GM21786 (cell line): ENCODE measurements around the gene SAMD7.
A peak's percentile ranks its signal among the peaks of the same experiment; 100 is the strongest.

Experiments used
- ATAC-seq: cut with Tn5 transposase; IDR thresholded peaks from one replicate; pipeline ENCODE4 v1.9.1; 2021; ENCODE audit not compliant: unreplicated experiment

SAMD7 gene, protein sequence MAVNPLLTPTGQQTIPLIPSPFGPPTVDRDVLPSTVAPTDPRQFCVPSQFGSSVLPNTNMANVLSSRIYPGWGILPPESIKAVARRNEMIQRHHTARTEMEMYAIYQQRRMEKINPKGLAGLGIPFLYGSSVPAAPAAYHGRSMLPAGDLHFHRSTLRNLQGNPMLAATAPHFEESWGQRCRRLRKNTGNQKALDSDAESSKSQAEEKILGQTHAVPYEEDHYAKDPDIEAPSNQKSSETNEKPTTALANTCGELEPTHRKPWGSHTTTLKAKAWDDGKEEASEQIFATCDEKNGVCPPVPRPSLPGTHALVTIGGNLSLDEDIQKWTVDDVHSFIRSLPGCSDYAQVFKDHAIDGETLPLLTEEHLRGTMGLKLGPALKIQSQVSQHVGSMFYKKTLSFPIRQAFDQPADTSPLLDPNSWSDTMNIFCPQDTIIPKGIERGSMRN

DNA sequence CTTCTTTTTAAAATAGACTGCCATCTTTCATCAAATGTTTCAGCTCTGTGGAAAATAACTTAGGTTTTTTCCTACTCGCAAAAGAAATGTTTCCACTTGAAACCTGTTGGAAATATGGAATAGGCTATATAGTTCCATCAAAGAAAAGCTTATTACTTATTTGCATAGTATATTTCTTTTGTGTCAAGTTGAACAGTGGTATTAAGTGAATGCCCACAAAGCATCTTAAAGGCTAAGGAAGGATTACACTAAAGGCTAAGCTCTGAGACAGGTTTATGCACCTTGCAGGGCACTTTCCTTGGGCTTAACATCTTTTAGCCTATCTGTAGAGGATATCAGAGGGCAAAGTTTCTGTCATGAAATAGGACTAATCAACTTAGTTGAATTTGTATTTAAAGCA lies at the start of gene SAMD7:
TSS of gene SAMD7 (plus strand) at position 301 of the 400 bp plus-strand sequence. CDS start 7,927 bp downstream, outside the sequence.
- ATAC-seq = no peak

DNA sequence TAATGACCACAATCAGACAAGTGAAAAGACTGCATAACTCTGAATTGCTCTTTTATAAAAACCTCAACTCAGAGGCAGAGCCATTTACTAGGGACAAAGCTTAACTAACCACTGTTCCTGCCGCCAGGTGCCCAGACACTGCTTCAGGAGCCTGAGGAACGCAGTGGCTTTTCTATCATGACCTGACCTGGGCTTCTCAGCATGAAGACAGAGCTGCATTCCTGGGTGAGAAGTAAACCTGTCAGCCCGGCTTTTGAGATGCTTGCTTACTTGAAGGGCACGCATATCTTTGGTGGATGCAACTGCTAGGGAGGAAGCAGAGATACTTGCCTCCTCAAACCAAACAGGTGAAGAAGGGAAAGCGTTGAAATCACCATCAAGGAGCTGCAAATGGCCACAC lies 49.5 kb upstream of the SAMD7 start:
- no peak for ATAC-seq

DNA sequence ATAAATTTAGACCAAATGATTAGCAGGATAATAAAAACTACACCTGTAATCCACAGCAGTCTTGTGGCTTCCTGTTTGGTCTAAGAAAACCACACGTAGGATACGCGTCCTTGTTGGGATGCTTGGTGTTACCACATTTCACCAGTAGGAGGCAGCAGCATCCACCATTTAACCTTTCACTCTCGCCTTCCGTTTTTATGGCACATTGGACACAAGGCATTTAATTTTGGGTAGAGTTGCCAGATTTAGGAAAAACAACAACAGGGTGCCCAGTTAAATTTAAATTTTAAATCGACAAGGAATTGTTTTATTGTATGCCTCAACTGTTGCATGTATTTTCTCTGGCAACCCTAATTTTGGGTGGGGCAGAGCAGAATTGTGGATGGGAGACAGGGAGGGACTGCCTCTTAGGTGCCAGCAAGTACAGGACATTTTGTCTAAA lies 47.9 kb upstream of the SAMD7 start:
- ATAC-seq = peak; percentile 67

DNA sequence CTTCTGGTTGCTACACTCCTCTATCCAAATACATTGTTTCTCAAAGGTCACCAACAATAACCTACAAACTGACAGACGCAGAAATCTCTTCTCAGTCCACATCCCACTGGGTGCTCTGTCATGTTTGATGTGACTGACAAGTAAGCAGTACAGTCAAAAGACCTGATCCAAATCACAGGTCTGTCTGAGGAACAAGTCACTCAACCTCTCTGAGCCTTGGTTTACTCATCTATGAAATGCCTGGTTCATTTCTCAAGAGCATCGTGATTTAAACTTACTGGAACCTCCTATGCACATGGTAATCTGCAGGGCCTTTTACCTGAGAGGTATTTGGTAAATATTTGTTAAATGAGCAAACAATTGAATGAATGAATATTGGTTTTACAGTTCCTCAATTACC lies 47.1 kb upstream of the SAMD7 start:
- ATAC-seq = no peak

DNA sequence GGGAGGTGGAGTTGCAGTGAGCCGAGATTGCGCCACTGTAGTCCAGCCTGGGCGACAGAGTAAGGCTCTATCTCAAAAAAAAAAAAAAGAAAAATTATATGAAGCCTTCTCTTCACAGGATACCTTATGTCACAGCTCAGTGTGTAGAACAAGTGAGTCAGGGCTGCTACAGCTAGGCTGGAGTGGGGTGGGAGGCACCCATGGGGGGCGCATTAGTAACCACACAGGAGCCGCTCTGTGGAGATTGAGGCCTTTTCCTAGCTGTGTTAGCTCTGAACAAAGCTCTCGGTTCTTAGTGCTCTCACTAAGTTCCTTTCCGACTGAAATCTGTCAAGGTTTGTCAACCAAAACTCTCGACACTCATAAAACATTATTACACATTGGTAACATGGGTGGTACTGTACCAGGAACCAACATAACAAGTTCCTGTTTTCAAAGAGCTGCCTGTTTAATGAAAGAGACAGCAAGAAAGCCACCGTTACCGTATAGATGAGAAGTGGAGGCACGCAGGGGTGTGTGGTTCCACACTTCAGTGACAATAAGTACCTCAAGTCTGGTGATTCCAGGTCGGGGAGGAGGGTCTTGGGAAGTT lies 46.1 kb upstream of the SAMD7 start:
- ATAC-seq = no peak

DNA sequence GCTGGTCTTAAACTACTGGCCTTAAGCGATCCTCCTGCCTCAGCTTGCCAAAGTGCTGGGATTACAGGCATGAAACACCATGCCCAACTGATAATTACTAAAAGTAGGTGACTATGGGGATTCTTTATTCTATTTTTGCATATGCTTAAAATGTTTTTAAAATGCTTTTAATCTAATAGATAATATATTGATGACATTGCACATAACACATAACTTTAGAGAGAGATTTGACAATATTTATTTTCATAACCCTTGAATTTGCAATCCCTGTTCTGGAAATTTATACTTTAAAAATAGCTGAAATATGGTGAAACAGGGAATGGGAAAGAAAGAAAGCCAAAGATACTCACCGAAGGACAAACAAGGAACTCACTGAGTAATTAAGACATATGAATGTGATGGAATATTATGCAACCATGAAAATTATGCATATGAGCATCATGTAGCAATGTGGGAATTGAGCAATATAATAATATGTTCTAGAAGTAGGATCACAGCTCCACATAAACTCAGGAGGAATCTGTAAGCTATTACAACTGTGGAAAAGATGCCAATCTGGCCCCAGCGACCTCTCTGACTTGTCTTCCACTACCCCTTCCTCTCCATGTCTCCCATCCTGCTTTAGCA lies 43.7 kb upstream of the SAMD7 start:
- ATAC-seq = no peak

DNA sequence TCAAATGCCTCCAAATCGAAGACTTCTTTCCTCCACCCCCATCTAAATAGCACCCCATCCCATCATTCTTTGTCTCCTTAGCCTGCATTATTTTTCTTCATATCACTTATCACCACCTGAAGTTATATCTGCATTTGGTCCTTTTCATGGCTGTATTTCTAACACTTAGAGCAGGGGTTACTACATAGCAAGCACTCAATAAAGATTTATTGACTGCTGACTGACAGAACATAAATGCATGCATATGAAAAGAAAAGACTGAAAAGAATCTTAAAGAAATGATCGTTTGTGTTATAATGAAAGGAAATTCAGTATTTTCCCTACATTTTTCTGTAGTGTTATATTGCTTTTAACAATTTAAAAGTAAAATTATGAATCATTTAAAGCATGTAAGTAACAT lies 43.0 kb upstream of the SAMD7 start:
- no peak for ATAC-seq

DNA sequence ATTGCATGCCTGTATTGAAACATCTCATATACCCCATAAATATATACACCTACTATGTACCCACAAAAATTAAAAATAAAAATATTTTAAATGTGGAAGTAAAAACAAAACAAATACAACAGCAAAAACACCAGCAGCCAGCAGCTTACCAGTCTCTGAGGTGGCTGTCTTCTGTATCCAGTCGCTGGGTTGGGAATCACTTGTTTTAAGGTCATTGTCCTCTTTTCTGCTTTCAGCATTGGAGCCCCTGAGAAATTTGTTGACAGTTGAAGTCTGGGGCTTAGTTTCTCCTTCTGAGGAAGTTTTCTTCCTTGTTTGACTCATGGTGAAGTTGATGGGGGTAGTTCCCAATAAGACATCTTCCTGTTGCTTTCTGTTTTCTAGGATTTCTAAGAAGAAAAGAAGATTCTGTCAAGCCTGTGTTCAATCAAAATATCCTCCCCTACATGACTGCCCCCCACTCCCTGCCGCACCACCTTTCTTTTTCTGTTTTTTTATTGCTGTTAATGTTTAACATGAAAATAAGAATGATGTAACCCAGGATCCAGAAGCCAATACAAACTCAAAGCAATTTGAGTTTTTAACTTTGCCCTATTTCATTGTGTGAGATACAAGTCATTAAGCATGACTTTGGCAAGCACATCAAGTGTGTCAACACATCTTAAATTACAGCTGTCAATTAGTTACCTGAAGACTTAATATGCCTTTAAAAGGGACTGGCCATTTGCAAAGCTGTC lies 41.7 kb upstream of the SAMD7 start, which contains the start of gene LRRC31:
TSS of gene LRRC31 (minus strand) at position 452 of the 737 bp plus-strand sequence. CDS start at position 324, 128 bp downstream.
- no peak for ATAC-seq

DNA sequence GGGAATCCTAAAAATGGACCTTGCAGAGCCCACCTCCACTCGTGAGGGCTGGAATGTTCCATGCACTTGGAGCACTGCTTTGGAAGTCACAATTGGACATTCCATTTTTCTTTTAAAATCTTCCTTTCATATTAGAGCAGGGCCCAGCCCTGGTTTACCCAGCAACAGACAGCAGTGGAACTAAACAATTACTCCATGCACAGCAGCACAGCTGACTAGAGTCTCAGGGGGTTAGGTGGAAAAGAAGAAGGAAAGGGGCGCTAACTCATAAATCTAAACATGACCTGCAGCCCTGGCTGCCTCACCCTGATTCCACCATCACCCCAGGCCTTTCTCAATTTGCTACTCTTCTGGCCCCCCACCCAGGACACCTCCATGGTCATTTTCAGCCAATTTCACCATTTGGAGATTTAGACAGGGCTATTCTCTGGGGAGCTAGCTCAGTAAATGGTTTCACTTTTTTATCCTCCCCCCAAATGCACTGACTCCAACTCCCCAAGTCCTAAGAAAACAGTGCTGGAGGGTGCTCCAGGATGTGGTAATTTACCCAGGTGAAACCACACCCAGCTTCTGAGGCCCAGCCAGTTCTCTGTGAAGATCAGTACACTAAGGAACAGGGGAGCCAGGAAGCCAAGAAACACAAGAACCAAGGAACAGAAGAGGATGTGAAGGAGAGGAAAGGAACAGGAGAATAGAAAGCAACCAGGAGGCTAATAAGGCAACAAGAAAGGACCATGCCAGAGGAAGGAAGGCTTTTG lies 40.1 kb upstream of the SAMD7 start:
- ATAC-seq = no peak

DNA sequence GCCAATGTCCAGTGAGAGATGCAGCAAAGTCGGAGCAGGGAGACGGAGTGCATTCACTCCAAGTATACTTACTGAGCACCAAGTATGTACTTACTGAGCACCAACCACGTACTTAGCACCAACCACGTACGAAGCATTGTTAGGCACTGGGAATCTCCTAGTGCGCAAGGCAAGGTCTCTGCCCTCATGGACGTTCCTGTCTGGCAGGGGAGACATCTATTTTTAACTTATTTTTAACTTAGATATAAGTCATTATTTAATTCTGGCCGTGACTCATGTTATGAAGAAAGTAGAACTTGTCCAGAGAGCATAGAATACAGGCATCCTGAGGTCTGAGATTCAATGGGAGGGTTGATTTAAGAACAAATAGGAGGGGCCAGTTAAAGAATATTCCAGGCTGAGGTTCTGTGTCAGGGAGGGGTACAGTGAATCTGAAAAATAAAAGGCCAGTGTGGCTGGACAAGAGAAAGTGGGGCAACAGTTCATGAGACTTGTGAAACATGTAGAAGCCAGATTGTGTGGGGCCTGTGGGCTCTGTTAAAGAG lies 32.3 kb upstream of the SAMD7 start:
- ATAC-seq = no peak

DNA sequence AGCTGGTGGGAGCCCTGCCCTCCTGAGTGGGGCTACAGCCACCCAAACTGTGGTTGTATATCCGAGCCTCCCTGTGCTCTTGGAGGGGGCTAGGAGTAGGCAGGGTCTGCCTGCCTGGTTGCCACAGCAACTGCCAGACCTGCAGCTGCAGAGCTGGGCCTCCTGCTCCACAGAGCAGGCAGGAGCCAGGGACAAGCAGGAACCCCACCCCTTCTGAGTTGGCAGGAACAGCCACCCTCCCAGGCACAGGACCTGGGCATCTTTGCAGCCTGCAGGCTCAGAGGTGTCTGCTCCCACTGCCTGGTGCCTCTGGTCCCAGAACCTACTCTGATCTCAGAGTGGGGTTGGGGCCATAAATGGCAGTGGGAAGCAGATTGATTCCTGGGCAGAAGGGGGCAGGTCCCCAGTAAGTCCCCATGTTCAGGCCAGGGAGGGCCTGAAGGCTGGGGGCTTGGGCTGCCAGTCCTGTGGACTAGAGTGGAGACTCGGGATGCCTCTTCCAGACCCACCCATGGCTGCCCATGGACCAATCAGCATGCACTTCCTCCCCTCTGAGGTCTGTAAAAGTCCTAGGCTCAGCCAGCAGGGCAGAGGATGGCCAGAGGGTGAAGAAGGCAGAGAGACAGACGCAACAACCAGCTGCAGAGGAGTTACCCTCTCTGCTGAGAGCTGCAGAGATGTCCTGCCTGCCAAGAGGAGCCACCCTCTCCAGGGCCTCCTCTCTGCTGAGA lies 31.4 kb upstream of the SAMD7 start:
- no peak for ATAC-seq

DNA sequence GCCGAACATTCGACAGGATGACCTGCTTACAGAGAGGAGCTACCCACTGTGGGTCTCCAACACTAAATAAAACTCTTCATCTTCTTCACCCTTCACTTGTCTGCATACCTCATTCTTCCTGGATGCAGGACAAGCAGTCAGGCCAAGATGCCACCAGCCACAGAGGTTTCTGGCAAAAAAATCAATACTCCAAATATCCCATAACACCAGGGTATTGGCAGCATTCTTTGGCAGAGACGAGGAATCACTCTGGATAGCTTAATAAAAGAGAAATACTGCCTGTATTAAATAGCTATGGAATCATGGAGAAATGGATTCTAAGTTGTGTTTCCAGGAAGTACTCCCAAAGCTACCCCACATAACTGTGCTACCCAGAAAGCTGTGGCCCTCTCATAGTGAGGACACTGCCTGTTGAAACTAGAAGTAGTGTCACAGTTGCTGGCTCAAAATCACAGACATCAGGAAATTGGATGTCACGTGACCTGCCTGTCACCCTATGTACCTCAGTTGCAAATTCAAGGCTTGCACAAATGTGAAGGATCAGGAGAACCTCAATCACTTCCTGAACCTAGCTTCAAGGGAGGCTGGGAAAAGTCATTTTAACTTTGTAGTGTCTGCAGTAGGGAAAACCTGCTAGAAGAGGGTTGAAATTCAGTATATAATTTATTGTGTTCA lies 30.7 kb upstream of the SAMD7 start:
- no peak for ATAC-seq

DNA sequence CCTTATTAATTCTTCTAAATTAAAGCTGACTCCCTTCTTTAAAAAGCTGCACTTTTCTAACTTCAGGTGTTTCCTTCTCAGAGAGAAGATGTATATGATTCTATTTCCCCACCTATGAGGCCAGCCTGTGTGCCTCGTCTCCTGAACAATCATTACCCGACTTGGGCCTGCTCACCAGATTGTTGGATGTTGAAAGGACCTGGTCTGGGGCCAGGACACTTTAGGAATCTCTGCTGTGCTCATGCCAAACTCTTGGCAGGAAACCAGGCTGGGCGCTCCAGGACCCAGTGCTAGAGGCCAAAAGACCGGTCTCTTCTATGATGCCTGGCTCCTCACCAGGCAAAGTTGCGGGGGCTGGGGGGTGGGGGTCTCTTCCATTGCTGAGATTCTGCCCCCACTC lies 24.7 kb upstream of the SAMD7 start:
- no peak for ATAC-seq

DNA sequence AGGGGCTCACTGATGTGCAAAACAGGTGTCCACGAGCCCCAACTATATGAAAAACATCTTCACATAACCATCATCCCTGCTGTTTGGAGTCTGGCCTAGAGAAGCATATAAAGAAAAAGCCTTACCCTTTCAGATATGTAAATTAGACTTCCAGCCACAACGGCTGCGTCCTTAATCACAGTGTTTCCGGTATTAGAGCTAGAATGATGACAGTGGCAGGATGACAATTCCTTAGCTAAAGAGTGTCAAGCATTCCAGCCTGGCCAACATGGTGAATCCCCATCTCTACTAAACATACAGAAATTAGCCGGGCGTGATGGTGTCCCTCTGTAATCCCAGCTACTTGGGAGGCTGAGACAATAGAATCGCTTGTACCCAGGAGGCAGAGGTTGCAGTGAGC lies 19.5 kb upstream of the SAMD7 start:
- ATAC-seq = no peak

DNA sequence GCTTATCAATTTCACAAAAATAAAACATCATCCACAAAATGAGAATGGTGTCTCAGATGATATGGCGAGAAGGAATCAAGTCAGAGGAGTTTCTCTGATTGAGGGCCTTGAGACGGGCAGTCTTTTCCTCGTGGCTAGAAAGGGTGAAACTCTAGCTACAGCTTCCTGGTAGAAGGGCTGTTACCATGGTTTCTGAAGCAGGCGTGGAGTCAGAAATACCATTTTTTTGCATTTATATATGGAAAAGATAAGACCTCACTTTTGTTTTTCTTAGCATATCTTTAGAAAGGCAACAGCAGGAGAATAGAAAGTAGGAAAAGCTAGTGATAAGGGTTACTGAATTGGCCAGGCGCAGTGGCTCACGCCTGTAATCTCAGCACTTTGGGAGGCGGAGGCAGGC lies 17.3 kb upstream of the SAMD7 start:
- no peak for ATAC-seq

DNA sequence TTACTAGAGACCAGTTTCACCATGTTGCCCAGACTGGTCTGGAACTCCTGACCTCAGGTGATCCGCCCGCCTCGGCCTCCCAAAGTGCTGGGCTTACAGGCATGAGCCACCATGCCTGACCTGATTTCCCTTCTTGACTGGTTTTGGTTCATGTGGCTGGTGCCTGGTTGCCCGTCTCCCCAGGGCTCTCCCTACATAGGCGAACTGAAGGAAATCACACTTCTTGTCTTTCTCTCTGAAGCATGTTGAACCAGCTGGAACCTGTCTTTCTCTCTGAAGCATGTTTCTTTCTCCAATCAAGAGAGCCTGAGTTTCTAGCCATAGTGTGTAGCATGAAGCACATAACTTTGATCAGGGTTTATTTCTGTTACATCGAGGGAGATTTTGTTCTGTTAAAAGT lies 16.3 kb upstream of the SAMD7 start:
- no peak for ATAC-seq

DNA sequence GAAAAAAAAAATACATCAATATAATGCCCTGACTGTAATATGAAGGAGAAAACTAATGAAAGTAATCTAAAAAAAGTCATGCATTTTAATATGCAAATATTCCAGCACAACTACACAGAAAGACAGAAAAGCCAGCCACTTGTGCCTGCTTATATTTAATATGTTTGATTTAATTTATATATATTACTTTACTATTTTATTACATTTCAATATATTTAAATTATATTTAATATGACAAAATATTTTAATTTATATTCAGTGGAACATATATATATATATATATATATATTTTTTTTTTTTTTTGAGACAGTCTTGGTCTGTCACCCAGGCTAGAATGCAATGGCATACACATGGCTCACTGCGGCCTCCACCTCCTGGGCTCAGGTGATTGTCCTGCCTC lies 14.1 kb upstream of the SAMD7 start:
- no peak for ATAC-seq

DNA sequence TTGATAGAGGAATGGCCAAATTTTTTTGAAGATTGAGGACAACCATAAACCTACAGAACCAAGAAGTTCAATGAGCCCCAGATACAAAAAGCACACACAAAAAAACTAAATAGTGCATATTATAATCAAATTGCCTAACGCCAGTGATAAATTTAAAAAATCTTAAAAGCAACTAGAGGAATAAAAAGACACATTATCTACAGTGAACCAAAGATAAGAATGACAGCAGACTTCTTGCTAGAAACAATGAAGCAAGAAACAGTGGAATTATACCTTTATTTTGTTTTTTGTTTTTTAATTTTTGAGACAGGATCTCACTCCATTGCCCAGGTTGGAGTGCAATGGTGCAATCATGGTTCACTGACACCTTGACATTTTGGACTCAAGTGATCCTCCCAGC lies 9.9 kb upstream of the SAMD7 start:
- no peak for ATAC-seq

DNA sequence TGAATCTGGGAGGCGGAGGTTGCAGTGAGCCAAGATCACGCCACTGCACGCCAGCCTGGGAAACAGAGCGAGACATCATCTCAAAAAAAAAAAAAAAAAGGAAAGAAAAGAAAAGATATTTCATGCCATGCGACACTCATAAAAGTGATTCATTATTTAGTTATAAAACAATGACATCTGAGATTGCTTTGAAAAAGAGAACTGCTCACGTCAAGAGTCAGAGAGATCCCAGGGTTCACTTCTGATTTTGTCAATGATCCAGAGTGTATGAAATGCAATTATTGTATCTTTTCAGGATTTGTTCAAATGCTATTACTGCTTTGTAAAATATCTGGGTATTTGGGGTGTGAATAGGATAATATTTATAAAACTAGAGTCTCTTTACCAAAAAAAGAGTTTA lies 6.0 kb upstream of the SAMD7 start:
- ATAC-seq = no peak
